ENCODE data around the gene ACSL4.
"Not testable (repeated sequence)": the region's sequence is repeated elsewhere in the genome, so short reads cannot be mapped to it uniquely, and the experiment has no call there.

The ACSL4 gene

DNA sequence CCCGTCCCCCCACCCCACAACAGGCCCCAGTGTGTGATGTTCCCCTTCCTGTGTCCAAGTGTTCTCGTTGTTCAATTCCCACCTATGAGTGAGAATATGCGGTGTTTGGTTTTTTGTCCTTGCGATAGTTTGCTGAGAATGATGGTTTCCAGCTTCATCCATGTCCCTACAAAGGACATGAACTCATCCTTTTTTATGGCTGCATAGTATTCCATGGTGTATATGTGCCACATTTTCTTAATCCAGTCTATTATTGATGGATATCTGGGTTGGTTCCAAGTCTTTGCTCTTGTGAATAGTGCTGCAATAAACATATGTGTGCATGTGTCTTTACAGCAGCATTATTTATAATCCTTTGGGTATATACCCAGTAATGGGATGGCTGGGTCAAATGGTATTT lies 75.7 kb downstream of the ACSL4 start:
- H3K23ac ChIP-seq (ENCODE audit: low read depth, low read length, poor library complexity); H3K27me3 ChIP-seq (ENCODE audit: control insufficient read depth in 3 of 3, insufficient read depth in 3 of 3, low read depth in 1 of 3, low read length in 3 of 3); H3K4me1 ChIP-seq (ENCODE audit: control insufficient read depth in 2 of 2, insufficient read depth in 1 of 2, low read depth in 1 of 2, low read length in 2 of 2); H4K8ac ChIP-seq (ENCODE audit: low read depth, low read length); H3K79me1 ChIP-seq (ENCODE audit: low read depth, low read length); H2AFZ ChIP-seq (ENCODE audit: low read length); H2AK5ac ChIP-seq (ENCODE audit: low read depth, low read length); H2BK12ac ChIP-seq (ENCODE audit: low read length); H2BK5ac ChIP-seq (ENCODE audit: low read length); H3K9me3 ChIP-seq (replicated peaks in 1 of 2; ENCODE audit: control insufficient read depth in 2 of 2, insufficient read depth in 1 of 2, low read depth in 1 of 2, low read length in 2 of 2); H3K27ac ChIP-seq (replicated peaks; ENCODE audit: low read length); H3K4ac ChIP-seq (ENCODE audit: low read length); H3K4me2 ChIP-seq (ENCODE audit: insufficient read depth, low read length, poor library complexity, severe bottlenecking); H2BK120ac ChIP-seq (ENCODE audit: low read depth, low read length); H4K91ac ChIP-seq (ENCODE audit: low read depth, low read length, poor library complexity); H3K9ac ChIP-seq (ENCODE audit: low read depth, low read length, poor library complexity); H3K18ac ChIP-seq (ENCODE audit: low read length); H3K14ac ChIP-seq (ENCODE audit: low read length); H3K4me3 ChIP-seq (ENCODE audit: low read length in 2 of 2); DNase-seq (ENCODE audit: low spot score); H2BK15ac ChIP-seq (ENCODE audit: low read length): not testable (repeated sequence)
- peaks cover 6 to 29% of the 10 kb centered on the region in 2 donors for H3K36me3 ChIP-seq (replicated peaks in 1 of 2; ENCODE audit: control insufficient read depth in 2 of 2, insufficient read depth in 2 of 2, low read length in 2 of 2)
- no CpG with 5 or more reads among the region's 4 CpGs for WGBS, 2 donors (ENCODE audit: extremely low coverage in 2 of 2, insufficient read length in 2 of 2, insufficient replicate concordance in 1 of 2)

DNA sequence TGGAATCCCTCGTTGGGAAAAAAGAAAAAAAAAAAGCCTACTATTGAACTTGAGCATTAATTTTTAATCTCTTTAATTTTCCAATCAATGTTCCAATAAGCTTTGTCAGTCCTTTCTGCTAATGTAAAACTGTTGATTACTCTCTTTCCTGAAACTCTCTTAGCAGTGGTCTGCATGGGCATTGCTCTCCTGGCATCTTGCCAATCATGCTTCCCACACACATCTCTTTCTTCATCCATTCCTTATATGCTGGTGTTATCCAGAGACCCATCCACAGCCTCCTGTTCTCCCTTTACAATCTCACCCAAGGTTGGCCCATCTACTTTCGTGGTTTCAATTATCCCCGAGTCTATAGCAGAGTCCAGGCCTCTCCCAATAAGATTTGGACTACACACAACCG lies 76.3 kb downstream of the ACSL4 start:
- Histone ChIP-seq H3K14ac (ENCODE audit: low read length) (no peak overlapping the region), H3K9ac (ENCODE audit: low read depth, low read length, poor library complexity) (no peak overlapping the region), H2BK12ac (ENCODE audit: low read length) (no peak overlapping the region), H4K91ac (ENCODE audit: low read depth, low read length, poor library complexity) (no peak overlapping the region), H3K23ac (ENCODE audit: low read depth, low read length, poor library complexity) (no peak overlapping the region), H2BK120ac (ENCODE audit: low read depth, low read length) (no peak overlapping the region), H3K36me3 (replicated peaks in 1 of 2; ENCODE audit: control insufficient read depth in 2 of 2, insufficient read depth in 2 of 2, low read length in 2 of 2) (peaks cover 6 to 25% of the 10 kb centered on the region in 2 donors), H2BK5ac (ENCODE audit: low read length) (no peak overlapping the region), H3K27me3 (ENCODE audit: control insufficient read depth in 3 of 3, insufficient read depth in 3 of 3, low read depth in 1 of 3, low read length in 3 of 3) (no peaks in the 10 kb centered on the region), H3K27ac (replicated peaks; ENCODE audit: low read length) (no peak overlapping the region), H3K4me2 (ENCODE audit: insufficient read depth, low read length, poor library complexity, severe bottlenecking) (no peak overlapping the region), H2AFZ (ENCODE audit: low read length) (no peak overlapping the region), H3K9me3 (replicated peaks in 1 of 2; ENCODE audit: control insufficient read depth in 2 of 2, insufficient read depth in 1 of 2, low read depth in 1 of 2, low read length in 2 of 2) (no peaks in the 10 kb centered on the region), H2BK15ac (ENCODE audit: low read length) (no peak overlapping the region), H3K4me3 (ENCODE audit: low read length in 2 of 2) (no peak overlapping the region), H2AK5ac (ENCODE audit: low read depth, low read length) (no peak overlapping the region), H3K4me1 (ENCODE audit: control insufficient read depth in 2 of 2, insufficient read depth in 1 of 2, low read depth in 1 of 2, low read length in 2 of 2) (no peaks in the 10 kb centered on the region), H3K18ac (ENCODE audit: low read length) (no peak overlapping the region), H3K79me1 (ENCODE audit: low read depth, low read length) (no peaks in the 10 kb centered on the region), H4K8ac (ENCODE audit: low read depth, low read length) (no peak overlapping the region), H3K4ac (ENCODE audit: low read length) (no peak overlapping the region)
- WGBS, 2 donors (ENCODE audit: extremely low coverage in 2 of 2, insufficient read length in 2 of 2, insufficient replicate concordance in 1 of 2): no CpG with 5 or more reads among the region's 4 CpGs
- DNase-seq (ENCODE audit: low spot score): no peak

DNA sequence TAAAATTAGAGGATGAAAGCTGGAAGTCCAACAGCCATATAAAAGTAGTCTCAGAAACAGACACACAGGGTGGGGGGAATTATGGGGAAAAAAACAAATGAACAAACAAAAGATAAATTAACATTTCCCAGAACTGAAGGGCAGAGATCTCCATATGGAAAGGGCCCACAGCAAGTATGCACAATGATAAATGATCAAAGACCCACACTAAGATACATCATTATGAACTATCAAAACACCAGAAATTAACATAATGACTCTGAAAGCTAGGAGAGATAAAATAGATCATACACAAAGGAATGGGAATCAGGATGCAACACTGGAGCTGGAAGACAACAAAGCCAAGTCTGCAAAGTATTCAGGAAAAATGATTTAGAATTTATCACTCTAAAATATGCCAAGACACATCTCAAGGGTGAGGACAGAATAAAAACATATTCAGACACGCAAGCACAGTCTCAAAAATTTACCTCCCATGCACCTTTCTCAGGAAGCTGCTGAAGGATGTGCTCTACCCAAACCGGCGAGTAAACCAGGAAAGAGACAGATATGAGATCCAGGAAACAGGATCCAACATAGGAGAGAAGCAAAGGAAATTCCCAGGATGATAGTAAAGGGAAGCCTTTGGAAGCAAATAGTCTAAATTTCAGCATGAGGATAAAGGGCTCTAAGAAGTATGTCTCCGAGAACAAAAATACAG lies 77.4 kb downstream of the ACSL4 start:
- no peaks in the 10 kb centered on the region for H3K4me1 ChIP-seq (ENCODE audit: control insufficient read depth in 2 of 2, insufficient read depth in 1 of 2, low read depth in 1 of 2, low read length in 2 of 2)
- H3K23ac ChIP-seq (ENCODE audit: low read depth, low read length, poor library complexity): no peak overlapping the region
- no peak overlapping the region for H2AK5ac ChIP-seq (ENCODE audit: low read depth, low read length)
- H2BK12ac ChIP-seq (ENCODE audit: low read length): no peak overlapping the region
- H2BK120ac ChIP-seq (ENCODE audit: low read depth, low read length): no peak overlapping the region
- peaks cover 6 to 23% of the 10 kb centered on the region in 2 donors for H3K36me3 ChIP-seq (replicated peaks in 1 of 2; ENCODE audit: control insufficient read depth in 2 of 2, insufficient read depth in 2 of 2, low read length in 2 of 2)
- no peak overlapping the region for H2AFZ ChIP-seq (ENCODE audit: low read length)
- H3K79me1 ChIP-seq (ENCODE audit: low read depth, low read length): no peaks in the 10 kb centered on the region
- no peak overlapping the region for H3K27ac ChIP-seq (replicated peaks; ENCODE audit: low read length)
- H3K4ac ChIP-seq (ENCODE audit: low read length): no peak overlapping the region
- no peak overlapping the region for H3K9ac ChIP-seq (ENCODE audit: low read depth, low read length, poor library complexity)
- H3K27me3 ChIP-seq (ENCODE audit: control insufficient read depth in 3 of 3, insufficient read depth in 3 of 3, low read depth in 1 of 3, low read length in 3 of 3): no peaks in the 10 kb centered on the region
- H3K9me3 ChIP-seq (replicated peaks in 1 of 2; ENCODE audit: control insufficient read depth in 2 of 2, insufficient read depth in 1 of 2, low read depth in 1 of 2, low read length in 2 of 2): no peaks in the 10 kb centered on the region
- H3K14ac ChIP-seq (ENCODE audit: low read length): no peak overlapping the region
- H3K4me3 ChIP-seq (ENCODE audit: low read length in 2 of 2): no peak overlapping the region
- H3K4me2 ChIP-seq (ENCODE audit: insufficient read depth, low read length, poor library complexity, severe bottlenecking): no peak overlapping the region
- no peak overlapping the region for H3K18ac ChIP-seq (ENCODE audit: low read length)
- WGBS, 2 donors (ENCODE audit: extremely low coverage in 2 of 2, insufficient read length in 2 of 2, insufficient replicate concordance in 1 of 2): no CpG with 5 or more reads among the region's 4 CpGs
- no peak overlapping the region for H2BK15ac ChIP-seq (ENCODE audit: low read length)
- no peak overlapping the region for H2BK5ac ChIP-seq (ENCODE audit: low read length)
- H4K91ac ChIP-seq (ENCODE audit: low read depth, low read length, poor library complexity): no peak overlapping the region
- H4K8ac ChIP-seq (ENCODE audit: low read depth, low read length): no peak overlapping the region
- no peak for DNase-seq (ENCODE audit: low spot score)

DNA sequence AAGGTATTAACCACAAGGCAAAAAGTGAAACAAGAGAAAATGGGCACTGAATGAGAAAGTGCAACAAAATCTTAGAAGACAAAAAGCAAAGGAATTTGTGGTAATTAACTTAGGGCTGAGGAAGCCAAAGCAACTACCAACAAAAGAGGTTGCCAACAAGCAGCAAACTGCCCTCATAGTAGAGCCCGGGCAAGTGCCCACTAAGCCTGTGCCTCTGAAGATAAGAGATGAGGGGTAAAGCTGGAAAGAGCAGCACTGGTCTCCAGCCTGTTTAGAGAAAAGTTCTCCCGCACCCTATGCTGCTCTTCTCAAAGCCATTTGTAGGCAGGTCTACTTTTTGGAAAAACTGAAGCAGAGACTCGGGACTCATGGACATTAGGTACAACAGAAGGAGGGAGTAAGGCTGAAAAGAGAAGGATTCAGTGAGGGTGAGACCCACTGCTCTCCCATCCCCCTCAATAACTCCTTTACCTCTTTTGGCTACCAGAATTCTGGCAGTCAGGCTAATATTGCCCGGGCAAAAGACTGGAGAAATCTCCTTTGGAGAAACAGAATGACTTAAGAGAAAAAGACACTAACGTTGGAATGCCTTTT lies 78.4 kb downstream of the ACSL4 start:
- Histone ChIP-seq H2AFZ (ENCODE audit: low read length) (no peak overlapping the region), H3K14ac (ENCODE audit: low read length) (no peak overlapping the region), H2BK5ac (ENCODE audit: low read length) (no peak overlapping the region), H3K36me3 (replicated peaks in 1 of 2; ENCODE audit: control insufficient read depth in 2 of 2, insufficient read depth in 2 of 2, low read length in 2 of 2) (peaks cover 6 to 17% of the 10 kb centered on the region in 2 donors), H4K91ac (ENCODE audit: low read depth, low read length, poor library complexity) (no peak overlapping the region), H2BK15ac (ENCODE audit: low read length) (no peak overlapping the region), H2AK5ac (ENCODE audit: low read depth, low read length) (no peak overlapping the region), H3K27me3 (ENCODE audit: control insufficient read depth in 3 of 3, insufficient read depth in 3 of 3, low read depth in 1 of 3, low read length in 3 of 3) (no peaks in the 10 kb centered on the region), H3K18ac (ENCODE audit: low read length) (no peak overlapping the region), H2BK120ac (ENCODE audit: low read depth, low read length) (no peak overlapping the region), H4K8ac (ENCODE audit: low read depth, low read length) (no peak overlapping the region), H3K23ac (ENCODE audit: low read depth, low read length, poor library complexity) (no peak overlapping the region), H3K4ac (ENCODE audit: low read length) (no peak overlapping the region), H3K9me3 (replicated peaks in 1 of 2; ENCODE audit: control insufficient read depth in 2 of 2, insufficient read depth in 1 of 2, low read depth in 1 of 2, low read length in 2 of 2) (no peaks in the 10 kb centered on the region), H3K4me2 (ENCODE audit: insufficient read depth, low read length, poor library complexity, severe bottlenecking) (no peak overlapping the region), H3K4me1 (ENCODE audit: control insufficient read depth in 2 of 2, insufficient read depth in 1 of 2, low read depth in 1 of 2, low read length in 2 of 2) (no peaks in the 10 kb centered on the region), H3K79me1 (ENCODE audit: low read depth, low read length) (no peaks in the 10 kb centered on the region), H3K27ac (replicated peaks; ENCODE audit: low read length) (no peak overlapping the region), H3K9ac (ENCODE audit: low read depth, low read length, poor library complexity) (no peak overlapping the region), H3K4me3 (ENCODE audit: low read length in 2 of 2) (no peak overlapping the region), H2BK12ac (ENCODE audit: low read length) (no peak overlapping the region)
- DNase-seq (ENCODE audit: low spot score): no peak
- no CpG with 5 or more reads among the region's 5 CpGs for WGBS, 2 donors (ENCODE audit: extremely low coverage in 2 of 2, insufficient read length in 2 of 2, insufficient replicate concordance in 1 of 2)
